GM19324 (cell line): ENCODE data around the gene OR10D3.
"Not testable (repeated sequence)": the region's sequence is repeated elsewhere in the genome, so short reads cannot be mapped to it uniquely, and the experiment has no call there.

ENCODE experiments used
- ATAC-seq: cut with Tn5 transposase; IDR thresholded peaks from one replicate; pipeline ENCODE4 v1.9.1; 2021; ENCODE audit warnings: mild to moderate bottlenecking, moderate library complexity; ENCODE audit not compliant: unreplicated experiment, low FRiP score

Gene OR10D3

DNA sequence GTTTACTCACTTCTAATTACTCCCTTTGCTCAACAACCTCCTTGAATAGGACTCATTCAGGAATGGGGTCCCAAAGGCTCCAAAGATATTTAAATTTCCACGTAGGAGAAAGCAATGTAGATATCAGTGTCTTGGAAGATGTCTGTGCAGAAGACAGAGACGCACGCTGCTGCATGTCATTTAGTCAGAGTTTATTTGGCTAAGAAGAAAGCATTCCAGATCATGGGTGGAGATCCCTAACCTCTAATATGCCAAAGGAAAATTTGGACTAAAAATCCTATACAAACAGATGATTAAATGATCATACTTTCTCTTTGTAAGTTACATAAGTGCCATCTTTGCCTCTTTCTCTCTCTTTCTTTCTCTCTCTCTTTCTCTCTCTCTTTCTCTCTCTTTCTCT, at the start of gene OR10D3:
OR10D3 (plus strand) TSS at position 278 of the 400 bp plus-strand sequence. CDS start 1,925 bp downstream, outside the sequence.
- no peak for ATAC-seq

GRCh38 chr11:124143034-124143433, 40.1 kb upstream of the OR10D3 start:
- no peak for ATAC-seq

DNA sequence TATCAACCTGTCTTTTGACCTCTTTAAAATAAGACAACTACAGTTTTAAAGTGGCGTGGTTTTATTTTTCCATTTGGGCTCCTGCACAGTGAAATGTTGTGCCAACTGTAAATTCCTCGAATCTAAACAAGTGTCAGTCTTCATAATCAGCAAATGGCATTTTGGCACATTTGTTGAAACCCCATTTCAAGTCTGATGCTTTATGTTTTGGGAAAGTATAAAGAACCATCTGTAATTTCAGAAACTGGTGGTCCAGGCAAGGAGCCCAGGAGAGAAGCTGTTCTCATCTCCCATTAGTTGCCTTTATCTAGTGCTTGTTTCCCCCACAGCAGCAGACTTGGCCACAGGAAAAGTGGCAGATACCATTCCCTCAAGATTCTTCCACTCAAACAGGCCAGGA, 35.2 kb upstream of the OR10D3 start:
- no peak for ATAC-seq

DNA sequence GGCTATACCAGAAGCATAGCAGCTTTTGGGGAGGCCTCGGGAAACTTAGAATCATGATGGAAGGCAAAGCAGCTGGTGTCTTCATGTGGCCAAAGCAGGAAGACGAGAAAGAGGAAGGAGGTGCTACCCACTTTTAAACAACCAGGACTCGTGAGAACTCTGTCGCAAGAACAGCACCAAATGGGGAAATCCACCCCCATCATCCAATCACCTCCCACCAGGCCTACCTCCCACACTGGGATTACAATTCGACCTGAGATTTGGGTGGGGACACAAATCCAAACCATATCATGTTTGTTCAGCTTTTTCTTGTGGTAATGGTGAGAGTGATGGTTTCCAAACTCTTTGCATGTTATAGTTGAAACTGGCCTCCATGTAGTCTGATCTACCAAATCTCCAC, 32.5 kb upstream of the OR10D3 start:
- no peak for ATAC-seq

- ATAC-seq, result no peak
Observed at GRCh38 chr11:124152770-124153407, 30.3 kb upstream of the OR10D3 start.

GRCh38 chr11:124153821-124154220, 29.3 kb upstream of the OR10D3 start:
- no peak for ATAC-seq

GRCh38 chr11:124159481-124159880, 23.7 kb upstream of the OR10D3 start:
- ATAC-seq, result no peak

DNA sequence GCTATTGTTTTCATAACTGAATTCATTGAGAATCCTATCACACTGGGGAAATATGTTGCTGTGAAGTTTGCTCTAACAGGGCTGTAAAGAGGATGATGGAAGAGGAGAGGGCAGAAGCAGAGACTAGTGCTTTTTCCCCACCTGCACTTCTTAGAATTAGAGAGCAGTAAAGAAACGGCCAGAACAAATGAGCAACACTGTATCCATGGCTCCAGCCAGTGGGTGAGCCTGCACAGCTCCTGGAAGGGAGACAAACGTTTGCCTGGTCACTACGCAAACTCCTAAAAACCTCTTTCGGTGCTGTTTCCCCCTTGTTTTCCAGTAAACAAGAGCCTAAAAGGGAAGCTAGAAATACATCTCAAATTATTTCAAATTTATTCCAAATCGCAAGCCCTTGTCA, 22.2 kb upstream of the OR10D3 start:
- no peak for ATAC-seq

DNA sequence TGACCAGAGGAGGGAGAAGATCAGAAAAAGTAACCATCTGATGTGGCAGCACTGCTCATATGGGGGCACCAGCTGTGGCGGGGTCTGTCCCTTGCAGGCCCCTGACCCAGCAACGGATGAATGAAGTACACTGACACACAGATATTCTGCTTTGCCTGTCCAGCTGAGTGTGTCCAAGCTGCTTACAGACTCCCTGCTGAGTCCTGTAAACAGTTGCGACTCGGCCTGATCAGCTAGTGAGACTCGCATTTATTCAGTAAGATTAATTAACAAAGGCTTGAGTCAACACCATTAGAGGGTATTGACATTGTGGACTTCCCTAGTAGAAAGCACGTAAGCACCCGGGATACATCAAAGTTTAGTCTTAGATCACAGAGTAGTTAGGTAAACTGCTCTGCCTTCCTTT, 15.3 kb upstream of the OR10D3 start:
- ATAC-seq, result no peak

DNA sequence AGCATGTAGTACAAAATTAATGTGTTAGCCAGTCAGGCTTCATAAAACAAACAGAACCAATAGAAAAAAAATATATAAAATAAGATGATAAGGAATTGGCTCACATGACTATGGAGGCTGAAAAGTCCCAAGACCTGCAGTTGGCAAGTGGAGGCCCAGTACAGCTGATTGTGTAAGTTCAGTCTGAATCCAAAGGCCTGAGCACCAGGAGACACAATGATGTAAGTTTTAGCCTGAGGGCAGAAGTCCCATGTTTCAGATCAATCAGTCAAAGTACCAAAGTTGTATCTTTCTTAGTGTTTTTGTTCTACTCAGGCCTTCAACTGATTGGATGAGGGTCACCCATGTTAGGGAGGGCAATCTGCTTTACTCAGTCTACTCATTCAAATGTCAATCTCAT, 14.3 kb upstream of the OR10D3 start:
- no peak for ATAC-seq

DNA sequence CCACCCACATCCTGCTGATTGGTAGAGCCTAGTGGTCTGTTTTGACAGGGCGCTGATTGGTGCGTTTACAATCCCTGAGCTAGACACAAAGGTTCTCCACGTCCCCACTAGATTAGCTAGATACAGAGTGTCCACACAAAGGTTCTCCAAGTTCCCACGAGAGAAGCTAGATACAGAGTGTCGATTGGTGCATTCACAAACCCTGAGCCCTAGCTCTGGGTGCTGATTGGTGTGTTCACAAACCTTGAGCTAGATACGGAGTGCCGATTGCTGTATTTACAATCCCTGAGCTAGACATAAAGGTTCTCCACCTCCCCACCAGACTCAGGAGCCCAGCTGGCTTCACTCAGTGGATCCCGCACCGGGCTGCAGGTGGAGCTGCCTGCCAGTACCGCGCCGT, 12.8 kb upstream of the OR10D3 start:
- not testable (repeated sequence) for ATAC-seq

DNA sequence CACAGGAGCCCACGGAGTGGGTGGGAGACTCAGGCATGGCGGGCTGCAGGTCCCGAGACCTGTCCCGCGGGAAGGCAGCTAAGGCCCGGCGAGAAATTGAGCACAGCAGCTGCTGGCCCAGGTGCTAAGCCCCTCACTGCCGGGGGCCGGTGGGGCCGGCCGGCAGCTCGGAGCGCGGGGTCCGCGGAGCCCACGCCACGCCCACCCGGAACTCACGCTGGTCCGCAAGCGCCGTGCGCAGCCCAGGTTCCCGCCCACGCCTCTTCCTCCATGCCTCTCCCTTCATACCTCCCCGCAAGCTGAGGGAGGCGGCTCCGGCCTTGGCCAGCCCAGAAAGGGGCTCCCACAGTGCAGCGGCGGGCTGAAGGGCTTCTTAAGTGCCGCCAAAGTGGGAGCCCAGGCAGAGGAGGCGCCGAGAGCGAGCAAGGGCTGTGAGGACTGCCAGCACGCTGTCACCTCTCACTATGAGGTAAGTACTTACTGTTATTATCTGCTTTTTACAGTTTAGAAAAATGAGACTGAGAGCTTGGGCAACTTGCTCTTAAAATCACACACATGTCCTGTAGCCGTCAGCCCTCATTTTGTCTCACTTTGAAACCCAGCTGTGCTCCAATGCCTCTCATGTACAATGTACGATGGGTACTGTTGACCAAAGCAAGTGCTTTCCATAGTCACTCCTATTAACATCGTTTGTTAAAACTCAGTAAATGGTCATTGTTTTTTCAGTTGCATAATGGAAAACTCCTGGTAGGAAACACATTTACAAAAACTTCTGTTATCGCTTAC, 12.2 kb upstream of the OR10D3 start:
- ATAC-seq, result no peak

- ATAC-seq, result no peak
Observed at GRCh38 chr11:124172101-124172500, 11.0 kb upstream of the OR10D3 start.

- no peak for ATAC-seq
Observed at GRCh38 chr11:124172599-124172998, 10.5 kb upstream of the OR10D3 start.

- ATAC-seq, result no peak
Observed at GRCh38 chr11:124174001-124174583, 9.1 kb upstream of the OR10D3 start.

- no peak for ATAC-seq
Observed at GRCh38 chr11:124176925-124177715, 6.0 kb upstream of the OR10D3 start.

DNA sequence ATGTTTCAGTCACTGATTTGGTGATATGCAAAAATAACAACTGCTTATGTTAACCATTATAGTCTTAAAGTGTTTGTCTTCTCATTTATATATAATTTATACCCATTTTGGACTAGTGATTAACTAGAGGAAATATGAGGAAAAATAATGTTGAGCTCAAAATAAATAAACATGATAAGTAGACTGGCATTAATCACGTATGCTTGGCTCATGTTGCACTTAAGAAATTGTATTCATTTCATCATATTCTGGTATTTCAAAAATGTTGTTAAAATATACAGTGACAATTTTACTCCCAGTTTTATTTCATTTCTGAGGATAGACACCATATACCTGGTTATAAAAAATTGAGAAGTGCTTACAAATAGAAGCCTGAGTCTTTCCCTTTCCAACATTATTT, 3.8 kb upstream of the OR10D3 start:
- ATAC-seq, result no peak

GRCh38 chr11:124190298-124191139, 7.4 kb downstream of the OR10D3 start:
- ATAC-seq, result no peak

GRCh38 chr11:124193221-124194010, 10.3 kb downstream of the OR10D3 start:
- ATAC-seq, result no peak
